ENCODE results near the gene WDR89. TPM values are rescaled to one million over a fixed set of nuclear protein-coding genes. Genes with fewer than 3 reads are reported as not detected.
"Not testable (repeated sequence)": the region's sequence is repeated elsewhere in the genome, so short reads cannot be mapped to it uniquely, and the experiment has no call there.

Gene WDR89
- total RNA-seq, 1 donor from 2014 or later, result 13.9 TPM

DNA sequence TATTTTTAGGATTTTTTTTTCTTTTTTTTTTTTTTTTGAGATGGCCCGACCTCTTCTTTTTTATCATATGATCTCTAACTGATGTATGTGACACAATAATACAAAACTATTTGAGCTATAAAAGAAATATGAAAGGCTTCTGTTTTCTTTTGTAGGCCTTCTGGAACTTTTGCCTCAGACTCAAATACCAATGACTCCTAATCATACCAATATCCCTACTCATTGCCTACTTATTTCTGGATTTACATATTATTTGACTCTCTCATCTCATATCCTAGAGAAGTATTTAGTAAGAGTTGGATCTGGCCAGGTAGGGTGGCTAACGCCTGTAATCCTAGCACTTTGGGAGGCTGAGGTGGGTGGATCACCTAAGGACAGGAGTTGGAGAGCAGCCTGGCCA lies 12.7 kb upstream of the WDR89 start:
- DNase-seq (ENCODE audit: low spot score), result no peak

DNA sequence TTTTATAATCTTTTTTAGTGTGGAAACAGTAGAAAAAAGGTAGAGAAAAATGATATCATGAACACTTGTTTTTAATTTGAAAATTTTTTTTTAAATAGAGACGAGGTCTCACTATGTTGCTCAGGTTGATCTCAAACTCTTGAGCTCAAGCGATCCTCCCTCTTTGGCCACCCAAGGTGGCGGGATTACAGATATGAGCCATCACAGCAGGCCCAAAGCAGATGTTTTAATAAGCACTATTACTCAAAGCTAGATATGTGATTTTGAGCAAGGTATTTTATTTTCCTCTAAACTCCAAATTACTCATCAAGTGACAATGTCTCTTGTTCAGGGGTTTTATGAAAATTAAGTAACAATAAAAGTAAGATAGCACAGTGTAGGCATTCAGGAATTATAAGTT lies 10.7 kb upstream of the WDR89 start:
- no peak for DNase-seq (ENCODE audit: low spot score)

DNA sequence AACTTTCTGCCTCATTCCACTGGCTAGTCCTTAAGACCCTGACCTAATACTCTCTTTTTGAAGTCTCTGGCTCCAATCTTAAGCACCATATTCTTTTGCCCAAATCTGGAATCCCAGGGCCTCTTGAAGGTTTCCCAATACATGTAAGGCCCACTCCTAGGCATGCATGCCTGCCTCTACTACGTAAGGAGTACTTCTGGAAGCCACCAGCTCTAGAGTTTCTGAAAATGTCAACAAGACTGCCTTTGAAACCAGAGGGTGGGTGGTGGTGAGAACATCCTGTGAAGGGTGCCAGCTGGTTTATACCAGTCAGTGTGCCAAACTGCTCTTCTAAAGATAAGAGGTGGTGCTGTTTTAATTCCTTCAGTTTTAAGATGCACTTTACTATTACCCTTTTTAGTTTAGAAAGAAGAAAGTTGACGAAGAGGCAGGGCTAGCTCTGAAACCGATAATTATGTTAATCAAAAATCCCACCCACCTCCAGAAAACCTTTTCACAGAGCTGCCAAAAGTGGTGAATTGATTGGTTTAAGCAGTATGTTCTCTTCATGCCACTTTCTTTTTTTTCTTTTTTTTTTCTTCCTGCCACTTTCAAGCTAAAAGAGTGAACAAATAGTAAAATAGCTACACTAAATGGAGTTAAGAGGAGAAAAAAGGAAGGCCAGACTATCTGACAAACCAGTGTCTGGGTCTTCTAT lies 8.7 kb upstream of the WDR89 start:
- no peak for DNase-seq (ENCODE audit: low spot score)

DNA sequence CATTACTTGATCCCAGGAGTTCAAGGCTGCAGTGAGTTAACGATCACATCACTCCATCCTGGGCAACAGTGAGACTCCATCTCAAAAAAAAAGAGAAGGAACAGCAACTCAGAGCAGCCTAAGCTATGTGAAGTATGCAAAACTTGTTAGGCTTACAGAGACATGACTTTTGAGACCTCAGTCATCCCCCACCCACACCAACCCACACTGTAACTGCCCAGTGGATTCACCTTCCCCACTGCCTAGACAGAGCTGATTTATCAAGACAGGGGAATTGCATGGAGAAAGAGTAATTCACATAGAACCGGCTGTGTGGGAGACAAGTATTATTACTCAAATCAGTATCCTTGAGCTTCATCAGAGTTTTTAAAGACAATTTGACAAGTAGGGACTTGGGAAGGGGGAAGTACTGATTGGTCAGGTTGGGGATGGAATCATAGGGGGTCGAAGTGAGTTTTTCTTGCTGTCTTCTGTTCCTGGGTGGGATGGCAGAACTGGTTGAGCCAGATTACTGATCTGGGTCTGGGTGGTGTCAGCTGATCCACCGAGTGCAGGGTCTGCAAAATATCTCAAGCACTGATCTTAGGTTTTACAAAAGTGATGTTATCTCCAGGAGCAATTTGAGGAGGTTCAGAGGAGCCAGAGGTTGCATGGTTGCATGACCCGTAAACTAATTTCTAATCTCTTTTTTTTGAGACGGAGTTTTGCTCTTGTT lies 6.2 kb upstream of the WDR89 start:
- no peak for DNase-seq (ENCODE audit: low spot score)

DNA sequence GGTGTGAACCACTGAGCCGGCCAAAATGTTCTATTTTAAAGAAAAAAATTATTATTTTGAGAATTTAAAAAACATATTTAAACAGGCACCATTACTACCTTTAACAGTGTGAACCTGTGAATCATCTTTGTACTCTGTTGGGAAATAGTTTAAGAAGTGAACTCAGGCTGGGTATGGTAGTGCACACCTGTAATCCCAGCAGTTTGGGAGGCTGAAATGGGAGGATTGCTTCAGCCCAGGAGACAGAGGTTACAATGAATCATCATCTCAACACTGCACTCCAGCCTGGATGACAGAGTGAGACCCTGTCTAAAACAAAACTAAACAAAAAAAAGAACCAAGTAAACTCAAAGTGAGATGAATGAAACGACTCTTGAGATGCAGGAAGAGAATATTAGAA lies 3.1 kb upstream of the WDR89 start:
- DNase-seq (ENCODE audit: low spot score), result no peak

DNA sequence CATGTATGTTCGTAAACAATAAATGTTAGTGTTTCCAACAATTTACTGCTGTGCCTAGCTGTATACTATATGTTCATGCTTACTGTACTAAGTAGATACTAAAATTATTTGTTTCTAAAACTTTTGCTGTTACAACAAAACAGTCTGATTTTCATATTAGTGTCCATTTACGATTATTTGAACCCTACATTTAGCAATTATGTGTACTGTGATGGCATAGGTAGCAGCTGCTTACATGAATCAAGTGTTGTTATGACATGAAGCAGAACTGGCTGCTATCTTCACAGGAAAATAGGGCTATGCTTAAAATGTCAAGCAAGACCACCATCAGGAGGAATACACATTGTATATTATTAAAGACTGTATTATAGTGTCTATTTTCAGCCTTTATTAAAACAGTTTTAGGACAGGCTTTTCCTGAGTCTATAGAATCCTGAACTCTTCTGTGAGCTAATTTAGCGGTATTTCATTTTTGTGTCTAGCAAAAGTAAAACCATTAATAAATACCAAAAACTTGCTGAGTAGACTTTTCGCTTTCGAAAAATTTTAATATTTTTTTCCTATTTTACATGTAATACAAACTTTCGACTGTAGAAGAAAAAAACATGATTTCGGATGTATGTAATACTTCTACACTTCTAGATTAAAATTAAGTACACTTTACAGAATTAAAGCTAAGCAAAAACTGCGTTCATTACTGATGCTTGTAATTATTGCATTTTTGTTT lies 1.1 kb upstream of the WDR89 start:
- no peak for DNase-seq (ENCODE audit: low spot score)

DNA sequence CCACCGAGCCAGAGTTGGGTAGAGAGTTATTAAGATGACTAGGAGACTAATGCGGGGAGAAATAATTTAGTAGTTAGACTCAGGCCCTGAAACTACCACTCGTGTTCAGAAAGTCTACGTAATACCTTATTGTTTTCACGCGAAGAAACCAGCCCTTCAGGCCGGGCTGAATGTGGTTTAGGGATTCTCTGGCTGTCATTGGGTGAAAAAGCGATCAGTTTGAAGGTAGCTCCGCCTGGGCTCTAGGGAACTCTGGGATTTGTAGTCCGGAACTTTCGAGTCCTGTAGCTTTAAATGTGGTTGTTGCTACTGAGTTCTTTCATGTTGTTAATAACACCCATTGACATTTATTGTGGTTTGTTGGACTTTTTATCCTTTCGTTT lies 549 bp upstream of the WDR89 start:
- DNase-seq (ENCODE audit: low spot score), result peak; percentile 92

DNA sequence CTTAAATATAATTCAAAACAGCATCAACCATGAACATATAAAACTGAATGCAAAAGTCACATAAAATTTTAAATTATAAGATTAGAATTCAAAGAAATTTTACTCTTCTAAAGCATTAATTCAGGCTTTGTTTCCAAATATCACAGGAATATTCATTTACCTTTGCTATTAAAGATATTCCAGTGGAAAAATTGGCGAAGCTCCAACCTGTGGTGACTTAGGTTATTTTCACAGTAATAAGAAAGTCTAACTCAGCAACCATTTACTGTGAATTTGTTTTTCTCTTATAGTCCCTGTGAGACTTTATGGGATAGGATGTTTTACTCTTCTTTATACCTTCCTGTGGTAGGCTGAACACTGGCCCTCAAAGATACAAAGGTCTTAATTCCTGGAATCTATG lies 3.2 kb downstream of the WDR89 start:
- DNase-seq (ENCODE audit: low spot score), result no peak

DNA sequence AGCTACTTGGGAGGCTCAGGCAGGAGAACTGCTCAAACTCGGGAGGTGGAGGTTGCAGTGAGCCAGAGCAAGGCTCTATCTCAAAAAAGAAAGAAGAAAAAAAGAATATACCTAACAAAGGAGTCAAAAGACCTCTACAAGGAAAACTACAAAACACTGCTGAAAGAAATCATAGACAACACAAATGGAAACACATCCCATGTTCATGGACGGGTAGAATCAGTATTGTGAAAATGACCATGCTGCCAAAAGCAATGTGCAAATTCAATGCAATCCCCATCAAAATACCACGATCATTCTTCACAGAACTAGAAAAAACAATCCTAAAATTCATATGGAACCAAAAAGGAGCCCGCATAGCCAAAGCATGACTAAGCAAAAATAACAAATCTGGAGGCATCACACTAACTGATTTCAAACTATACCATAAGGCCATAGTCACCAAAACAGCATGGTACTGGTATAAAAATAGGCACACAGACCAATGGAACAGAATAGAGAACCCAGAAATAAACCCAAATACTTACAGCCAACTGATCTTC lies 5.5 kb downstream of the WDR89 start:
- DNase-seq (ENCODE audit: low spot score), result not testable (repeated sequence)

DNA sequence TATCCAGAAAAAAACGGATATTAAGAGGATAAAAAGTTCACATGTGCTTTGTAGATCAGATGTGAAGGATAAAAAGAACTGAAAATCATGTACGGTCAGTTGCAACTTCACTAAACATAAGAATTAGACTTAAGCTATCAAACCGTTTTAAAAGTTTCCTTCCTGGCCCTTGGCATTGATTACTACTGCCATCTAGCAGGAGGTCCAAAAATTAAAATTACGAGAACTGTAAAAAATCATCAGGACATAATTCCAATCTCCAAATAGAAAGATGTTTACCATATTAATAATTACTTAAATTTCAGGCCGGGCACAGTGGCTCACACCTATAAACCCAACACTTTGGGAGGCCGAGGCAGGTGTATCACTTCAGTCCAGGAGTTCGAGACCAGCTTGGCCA lies 7.9 kb downstream of the WDR89 start:
- DNase-seq (ENCODE audit: low spot score), result no peak

DNA sequence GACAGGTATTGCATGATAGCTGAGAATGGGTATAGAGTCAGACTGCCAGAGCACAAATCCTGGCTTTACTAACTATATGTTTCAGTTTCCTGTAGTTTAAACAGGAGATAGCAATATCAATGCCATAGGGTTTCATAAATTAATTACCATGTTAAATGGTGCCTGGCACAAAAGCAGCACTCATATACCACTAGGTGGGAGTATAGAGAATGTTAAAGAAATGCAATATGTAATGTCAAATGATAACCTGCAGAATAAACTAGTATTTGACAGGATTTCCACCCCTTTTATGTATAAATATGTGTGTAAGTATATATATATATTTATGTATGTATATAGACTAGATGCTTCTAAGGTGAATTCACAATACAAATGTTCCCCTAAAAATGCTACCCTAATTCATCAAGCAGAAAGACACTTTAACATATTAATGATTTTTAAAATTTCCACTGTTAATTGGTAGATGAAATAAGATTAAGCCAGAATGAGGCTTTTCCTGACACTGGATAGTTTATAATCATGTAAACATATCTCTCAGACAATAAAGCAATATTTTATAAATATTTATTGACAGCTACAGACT lies 8.6 kb downstream of the WDR89 start:
- DNase-seq (ENCODE audit: low spot score), result no peak

DNA sequence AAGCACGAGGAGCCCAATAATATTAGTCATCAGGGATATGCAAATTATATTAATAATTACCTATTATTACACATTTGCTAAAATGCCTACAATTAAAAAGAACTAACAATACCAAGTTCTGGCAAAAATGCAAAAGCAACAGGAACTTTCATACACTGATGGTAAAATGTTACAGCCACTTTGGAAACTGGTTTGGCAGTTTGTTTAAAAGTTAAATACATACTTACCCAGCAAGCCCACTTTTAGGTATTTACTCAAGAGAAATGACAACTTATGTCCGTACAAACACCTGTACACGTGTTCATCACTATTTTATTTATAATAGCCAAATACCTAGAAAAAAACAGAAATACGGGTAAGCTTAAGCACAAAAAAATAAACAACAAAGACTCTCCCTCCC lies 17.0 kb downstream of the WDR89 start:
- DNase-seq (ENCODE audit: low spot score), result no peak

DNA sequence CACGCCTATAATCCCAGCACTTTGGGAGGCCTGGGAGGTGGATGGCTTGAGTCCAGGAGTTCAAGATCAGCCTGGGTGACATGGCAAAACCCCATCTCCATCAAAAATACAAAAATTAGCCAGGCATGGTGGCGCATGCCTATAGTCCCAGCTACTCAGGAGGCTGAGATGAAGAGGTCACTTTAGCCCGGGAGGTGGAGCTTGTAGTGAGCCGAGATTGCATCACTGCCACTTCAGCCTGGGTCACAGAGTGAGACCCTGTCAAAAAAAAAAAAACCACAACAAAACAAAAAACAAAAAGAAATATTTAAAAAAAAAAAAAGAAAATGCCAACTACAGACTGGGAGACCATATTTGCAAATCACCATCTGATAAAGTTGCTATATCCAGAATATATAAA lies 17.5 kb downstream of the WDR89 start:
- no peak for DNase-seq (ENCODE audit: low spot score)

DNA sequence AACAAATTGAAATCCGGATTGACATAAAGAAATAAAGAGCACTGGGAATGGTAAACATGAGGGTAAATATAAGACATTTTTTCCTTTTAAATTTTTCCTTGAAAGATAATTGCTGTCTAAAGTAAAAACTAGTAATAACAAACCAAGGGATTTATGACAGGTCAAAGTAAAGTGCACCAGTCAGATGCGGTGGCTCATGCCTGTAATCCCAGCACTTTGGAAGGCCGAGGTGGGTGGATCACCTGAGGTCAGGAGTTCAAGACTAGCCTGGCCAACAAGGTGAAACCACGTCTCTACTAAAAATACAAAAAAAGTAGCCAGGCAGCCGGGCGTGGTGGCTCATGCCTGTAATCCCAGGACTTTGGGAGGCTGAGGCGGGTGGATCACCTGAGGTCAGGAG lies 19.7 kb downstream of the WDR89 start:
- DNase-seq (ENCODE audit: low spot score), result not testable (repeated sequence)

DNA sequence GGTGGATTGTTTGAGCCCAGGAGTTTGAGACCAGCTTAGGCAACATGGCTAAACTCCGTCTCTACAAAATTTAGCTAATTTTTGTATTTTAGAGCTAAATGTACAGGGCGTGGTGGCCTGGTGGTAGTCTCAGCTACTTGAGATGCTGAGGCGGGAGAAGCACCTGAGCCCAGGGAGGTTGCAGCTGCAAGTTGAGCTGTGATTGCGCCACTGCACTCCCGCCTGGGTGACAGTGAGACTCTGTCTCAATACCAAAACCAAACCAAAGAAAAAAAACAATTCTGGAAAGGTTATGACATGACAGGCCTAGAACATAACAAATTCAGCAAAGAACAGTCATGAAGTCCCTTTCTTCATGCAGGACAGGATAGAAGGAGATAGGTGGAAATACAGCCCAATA lies 25.7 kb downstream of the WDR89 start:
- DNase-seq (ENCODE audit: low spot score), result no peak

DNA sequence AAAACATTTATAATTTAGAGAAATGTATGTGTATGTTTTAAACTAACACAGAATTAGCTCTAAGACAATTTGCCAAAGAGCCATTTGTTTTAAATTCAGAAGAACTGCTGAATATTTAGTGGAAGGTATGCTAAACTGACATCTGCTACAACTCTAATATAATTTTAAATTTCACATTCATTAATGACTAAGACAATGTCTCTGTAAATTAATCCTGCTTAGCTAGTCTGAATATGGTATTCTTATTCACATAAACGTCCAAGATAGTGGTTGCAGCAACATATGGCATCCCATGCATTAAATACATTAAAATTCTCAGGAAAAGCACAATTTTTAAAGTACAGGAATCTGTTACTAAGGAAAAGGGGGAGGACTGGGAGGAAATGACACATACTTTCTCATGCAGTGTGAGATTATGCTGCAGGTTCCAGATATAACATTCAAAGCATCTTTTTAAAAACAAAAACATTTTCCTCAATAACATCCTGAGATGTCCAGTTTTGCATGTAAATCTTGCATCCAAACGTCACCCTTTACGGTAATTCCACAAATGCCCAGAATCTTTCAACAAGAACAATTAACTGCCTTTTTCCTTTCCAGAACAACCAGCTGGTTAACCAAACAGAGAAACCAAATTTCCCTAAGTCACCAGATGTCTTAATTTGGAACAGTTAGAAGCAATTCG lies 26.9 kb downstream of the WDR89 start:
- DNase-seq (ENCODE audit: low spot score), result no peak

DNA sequence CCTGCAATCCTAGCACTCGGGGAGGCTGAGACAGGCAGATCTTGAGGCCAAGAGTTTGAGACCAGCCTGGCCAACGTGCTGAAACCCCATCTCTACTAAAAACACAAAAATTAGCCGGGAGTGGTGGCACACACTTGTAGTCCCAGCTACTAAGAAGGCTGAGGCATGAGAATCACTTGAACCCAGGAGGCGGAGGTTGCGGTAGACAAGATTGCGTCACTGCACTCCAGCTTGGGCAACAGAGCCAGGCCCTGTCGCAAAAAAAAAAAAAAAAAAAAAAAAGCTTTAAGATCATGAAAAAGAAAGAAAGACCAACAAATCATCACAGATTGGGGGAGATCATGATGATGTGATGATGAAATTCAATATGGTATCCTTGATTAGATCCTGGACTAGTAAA lies 30.6 kb downstream of the WDR89 start:
- no peak for DNase-seq (ENCODE audit: low spot score)

DNA sequence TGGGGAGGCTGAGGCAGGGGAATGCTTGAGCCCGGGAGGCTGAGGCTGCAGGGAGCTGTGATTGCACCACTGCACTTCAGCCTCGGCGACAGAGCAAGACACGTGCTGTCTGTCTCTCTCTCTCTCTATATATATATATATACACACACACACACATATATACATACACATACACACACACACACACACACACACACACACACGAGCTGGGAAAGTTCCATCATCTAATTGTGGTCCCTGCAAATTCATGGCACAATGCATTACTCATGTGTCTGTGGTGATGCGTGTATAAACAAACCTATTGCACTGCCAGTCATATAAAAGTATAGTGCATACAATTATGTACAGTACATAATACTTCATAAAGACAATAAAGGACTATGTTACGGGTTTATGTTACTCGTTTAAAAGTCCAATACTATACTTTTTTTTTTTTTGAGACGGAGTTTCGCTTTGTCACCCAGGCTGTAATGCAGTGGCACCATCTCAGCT lies 36.6 kb downstream of the WDR89 start:
- no peak for DNase-seq (ENCODE audit: low spot score)

DNA sequence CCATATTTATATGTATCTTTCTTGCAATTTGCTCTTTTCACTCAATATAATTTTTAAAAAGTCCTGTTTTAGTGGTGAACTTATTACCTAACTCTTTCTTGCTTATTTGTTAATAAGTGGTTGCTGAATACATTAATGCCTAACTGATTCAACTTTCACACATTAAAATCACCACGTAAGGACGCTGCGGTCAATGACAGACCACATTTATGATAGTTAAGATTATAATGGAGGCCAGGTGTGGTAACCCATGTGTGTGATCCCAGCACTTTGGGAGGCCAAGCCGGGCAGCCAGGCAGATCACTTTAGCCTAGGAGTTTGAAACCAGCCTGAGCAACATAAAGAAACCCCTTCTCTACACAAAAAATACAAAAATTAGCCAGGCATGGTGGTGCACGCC lies 37.0 kb downstream of the WDR89 start:
- DNase-seq (ENCODE audit: low spot score), result no peak

DNA sequence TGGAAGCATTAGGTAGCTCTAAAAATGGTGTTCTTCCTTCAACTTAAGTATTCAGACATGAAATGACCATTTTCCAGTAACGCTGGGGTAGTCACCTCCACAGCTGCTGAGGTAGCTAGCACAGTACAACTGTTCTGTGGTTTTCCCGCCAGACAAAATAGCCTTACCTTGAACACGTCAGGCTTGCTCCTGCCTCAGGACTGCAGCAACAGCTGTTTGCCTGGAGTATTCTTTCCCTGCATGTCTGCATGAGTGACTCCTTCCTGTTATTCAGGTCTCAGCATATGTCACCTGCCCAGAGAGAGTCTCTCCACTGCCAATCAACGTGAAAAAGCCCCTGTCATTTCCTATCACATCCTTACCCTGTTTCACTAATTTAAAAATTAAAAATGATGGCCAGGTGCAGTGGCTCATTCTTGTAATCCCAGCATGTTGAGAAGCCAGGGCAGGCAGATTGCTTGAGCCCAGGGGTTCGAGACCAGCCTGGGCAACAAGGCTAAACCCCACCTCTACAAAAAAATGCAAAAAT lies 37.9 kb downstream of the WDR89 start:
- DNase-seq (ENCODE audit: low spot score), result no peak

DNA sequence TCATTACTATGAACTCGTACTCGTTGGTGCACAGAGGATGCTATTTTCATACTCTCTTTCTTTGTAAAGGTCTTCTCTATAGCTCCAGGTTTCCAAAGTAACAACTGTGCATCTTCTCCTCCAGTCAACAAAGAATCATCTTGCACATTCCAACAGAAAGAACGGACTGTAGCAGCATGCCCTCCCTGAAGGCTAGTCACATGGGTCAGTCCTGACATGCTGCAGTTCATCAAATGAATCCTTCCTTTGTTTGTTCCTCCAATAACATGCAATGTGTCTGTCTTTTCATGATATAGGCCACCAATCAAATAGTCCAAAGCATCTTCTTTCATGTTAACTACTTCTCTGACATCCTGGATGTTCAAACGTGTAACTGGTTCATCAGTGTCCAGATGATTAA lies 42.9 kb downstream of the WDR89 start:
- no peak for DNase-seq (ENCODE audit: low spot score)

Data from mucosa of gallbladder (tissue), 1 donor.